Motor neuron (in vitro differentiated cells): Measurements from ENCODE around the gene BRD3. TPM values are rescaled to one million over a fixed set of nuclear protein-coding genes. Genes with fewer than 3 reads are reported as not detected.
A peak's percentile ranks its signal among the peaks of the same experiment; 100 is the strongest.

ENCODE experiments used
- ATAC-seq, 8 experiments: fragments of 200-7000 bp; cut with Tn5 transposase; replicated peaks in 6 of 8; 2 replicates each; pipeline ENCODE4 v1.8.0; 2021; ENCODE audit warnings: mild to moderate bottlenecking in 8 of 8, moderate library complexity in 8 of 8
- H3K27ac ChIP-seq, 2 donors: fragments of 250-450 bp; sonication (Bioruptor Pico); 2 replicates each; pipeline ENCODE4 v1.9.0; 2021; ENCODE audit warnings: antibody characterized with exemption in 2 of 2, mild to moderate bottlenecking in 2 of 2, moderate library complexity in 1 of 2
- H3K4me1 ChIP-seq, 2 donors: fragments of 250-450 bp; sonication (Bioruptor Pico); replicated peaks in 1 of 2; 2 replicates each; pipeline ENCODE4 v1.6.1; 2021; ENCODE audit warnings: antibody characterized with exemption in 2 of 2, mild to moderate bottlenecking in 2 of 2, moderate library complexity in 1 of 2
- H3K4me3 ChIP-seq, 5 donors: fragments of 250-450 bp; sonication (Bioruptor Pico); 2 replicates each; pipeline ENCODE4 v1.9.0; 2021; ENCODE audit warnings: antibody characterized with exemption in 5 of 5, mild to moderate bottlenecking in 5 of 5, moderate library complexity in 4 of 5
- WGBS, 10 experiments: fragments of 450-650 bp; shearing (Covaris generic); methylation state at CpG; one replicate each; pipeline ENCODE4 v1.0.0; 2022; 5-methylcytosine and 5-hydroxymethylcytosine counted together
- in situ Hi-C, 9 experiments: fragments of 400-800 bp; cut with MboI; loops; one replicate each; pipeline ENCODE4 v1.15.0; 2021; ENCODE audit warnings: low sequenced_read_pairs in 9 of 9, low pct_unique_long_range_greater_than_20kb in 2 of 9; ENCODE audit not compliant: unreplicated experiment in 9 of 9
- total RNA-seq, 8 experiments: library from RNA; unstranded; fragments of 300-600 nt; gene quantifications; 2 replicates each; pipeline versions ENCODE4 v1.2.3 to v1.2.4, GENCODE V29; 2022

The BRD3 gene
- total RNA-seq, 8 experiments from 2014 or later, result 6.4 to 36.3 (median 22.5) TPM

DNA sequence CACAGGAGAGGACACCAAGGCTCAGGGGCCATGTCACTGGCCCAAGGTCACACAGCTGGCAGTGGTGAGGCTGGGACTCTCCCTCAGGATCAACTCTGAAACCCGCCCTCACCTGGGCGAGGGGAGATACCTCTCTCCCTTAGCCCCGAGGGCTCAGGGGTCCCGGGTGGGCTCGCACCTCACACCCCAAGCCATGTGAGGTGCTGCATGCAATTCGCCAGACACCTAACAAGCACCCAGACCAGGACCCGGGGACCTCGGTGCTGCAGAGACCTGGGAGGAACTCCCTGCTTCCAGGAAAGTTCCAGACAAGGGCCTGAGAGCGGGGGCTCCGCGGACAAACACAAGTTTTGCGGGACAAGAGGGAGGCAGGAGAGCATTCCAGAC is 19.3 kb downstream of the BRD3 start:
- 80 to 100% (median 100%) methylated on average over 1 to 4 of the region's 12 CpGs; no CpG with 5 or more reads in 5 of the 10 experiments for WGBS, 10 experiments
- ATAC-seq, result no peak
- H3K4me1 ChIP-seq, result no peaks in the 10 kb centered on the region
- in situ Hi-C loops, result no loop called here
- no peak overlapping the region for H3K27ac ChIP-seq
- H3K4me3 ChIP-seq, result no peak overlapping the region

- Histone ChIP-seq H3K4me3 (no peak overlapping the region), H3K4me1 (no peaks in the 10 kb centered on the region), H3K27ac (no peak overlapping the region)
- WGBS, 10 experiments, result 61 to 95% (median 92%) methylated on average over 2 to 23 of the region's 53 CpGs; no CpG with 5 or more reads in 5 of the 10 experiments
- ATAC-seq, result no peak
- in situ Hi-C loops, result no loop called here
These were observed 19.8 kb downstream of the BRD3 start for GRCh38 chr9:134047868-134048581.

DNA sequence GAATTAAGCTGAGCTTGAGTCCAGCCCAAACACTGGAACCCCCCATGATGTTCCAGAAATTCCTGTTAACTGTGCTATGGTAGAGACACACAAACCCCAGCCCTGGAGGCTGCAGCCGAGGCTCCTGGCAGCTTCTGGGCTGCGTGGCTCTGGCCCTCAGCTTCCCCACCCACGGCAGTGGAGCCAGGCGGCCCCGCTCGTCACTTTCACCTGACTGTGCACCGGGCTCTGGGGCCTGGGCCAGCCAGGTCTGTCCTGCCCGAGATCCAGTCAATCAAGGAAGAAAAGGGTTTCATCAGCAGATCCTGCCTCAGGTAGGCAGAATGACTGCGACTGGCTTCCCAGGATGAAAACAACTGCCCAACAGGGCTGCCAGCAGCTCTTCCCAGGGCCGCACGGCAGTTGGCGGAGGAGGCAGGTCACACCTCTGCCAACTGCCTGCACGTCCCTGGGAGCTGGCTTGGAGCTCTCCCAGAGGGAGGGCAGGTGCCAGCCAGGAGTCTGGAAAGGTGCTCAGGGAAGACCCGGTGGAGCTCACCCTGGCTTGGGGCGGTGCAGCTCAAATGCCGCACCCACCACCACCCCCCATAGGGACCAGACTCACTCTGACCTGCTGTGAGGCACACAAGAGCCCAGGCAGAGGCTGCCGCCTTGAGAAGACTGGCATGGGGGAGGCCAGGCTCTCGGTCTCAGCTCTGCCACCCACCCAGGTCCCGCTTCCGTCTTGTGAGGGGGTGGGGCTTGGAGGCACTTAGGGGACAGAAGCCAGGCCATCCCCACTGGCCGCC is 20.7 kb downstream of the BRD3 start:
- ATAC-seq, result no peak
- 89 to 100% (median 94%) methylated on average over 1 to 12 of the region's 21 CpGs; no CpG with 5 or more reads in 4 of the 10 experiments for WGBS, 10 experiments
- in situ Hi-C loops, result no loop called here
- H3K4me3 ChIP-seq, result no peak overlapping the region
- H3K27ac ChIP-seq, result no peak overlapping the region
- H3K4me1 ChIP-seq, result no peaks in the 10 kb centered on the region

GRCh38 chr9:134045841-134046544 is 21.8 kb downstream of the BRD3 start:
- in situ Hi-C loops, result no loop called here
- 80 to 100% (median 96%) methylated on average over 1 to 11 of the region's 26 CpGs; no CpG with 5 or more reads in 5 of the 10 experiments for WGBS, 10 experiments
- Histone ChIP-seq H3K4me3 (no peak overlapping the region), H3K27ac (no peak overlapping the region), H3K4me1 (no peaks in the 10 kb centered on the region)
- no peak for ATAC-seq

DNA sequence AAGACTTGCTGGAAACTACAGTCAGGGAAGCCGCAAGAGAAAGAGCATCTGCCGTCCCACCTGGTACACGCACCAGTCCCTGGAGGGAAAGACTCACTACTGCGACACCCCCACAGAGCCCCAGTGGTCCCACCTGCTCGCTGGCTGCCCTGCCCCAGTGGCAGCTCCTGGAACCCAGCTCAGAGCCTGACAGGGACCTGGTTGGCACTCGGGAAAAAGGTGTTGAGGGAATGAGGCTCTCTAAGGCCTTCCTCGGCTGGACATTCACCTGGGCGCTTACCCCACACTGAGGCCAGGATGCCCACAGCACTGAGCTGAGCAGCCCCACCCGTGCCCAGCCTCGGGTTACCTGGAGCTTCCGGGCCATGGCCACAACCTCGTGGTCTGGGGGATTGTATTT is 22.9 kb downstream of the BRD3 start:
- no peak for ATAC-seq
- Histone ChIP-seq H3K4me1 (no peaks in the 10 kb centered on the region), H3K27ac (no peak overlapping the region), H3K4me3 (no peak overlapping the region)
- 72 to 95% (median 87%) methylated on average over 2 to 4 of the region's 12 CpGs; no CpG with 5 or more reads in 7 of the 10 experiments for WGBS, 10 experiments
- in situ Hi-C loops, result no loop called here

- Histone ChIP-seq H3K27ac (no peak overlapping the region), H3K4me3 (no peak overlapping the region), H3K4me1 (no peaks in the 10 kb centered on the region)
- ATAC-seq, result no peak
- 56 to 100% (median 92%) methylated on average over 1 to 6 of the region's 11 CpGs; no CpG with 5 or more reads in 3 of the 10 experiments for WGBS, 10 experiments
- in situ Hi-C loops, result no loop called here
These were observed 24.3 kb downstream of the BRD3 start for GRCh38 chr9:134043531-134043988.

- Histone ChIP-seq H3K27ac (no peak overlapping the region), H3K4me1 (no peaks in the 10 kb centered on the region), H3K4me3 (no peak overlapping the region)
- WGBS, 10 experiments, result 83 to 100% (median 95%) methylated on average over 1 to 7 of the region's 16 CpGs; no CpG with 5 or more reads in 6 of the 10 experiments
- peak in 1 of 8 experiments; percentile 6 for ATAC-seq
- in situ Hi-C loops, result no loop called here
These were observed 26.2 kb downstream of the BRD3 start for GRCh38 chr9:134041649-134041962.

DNA sequence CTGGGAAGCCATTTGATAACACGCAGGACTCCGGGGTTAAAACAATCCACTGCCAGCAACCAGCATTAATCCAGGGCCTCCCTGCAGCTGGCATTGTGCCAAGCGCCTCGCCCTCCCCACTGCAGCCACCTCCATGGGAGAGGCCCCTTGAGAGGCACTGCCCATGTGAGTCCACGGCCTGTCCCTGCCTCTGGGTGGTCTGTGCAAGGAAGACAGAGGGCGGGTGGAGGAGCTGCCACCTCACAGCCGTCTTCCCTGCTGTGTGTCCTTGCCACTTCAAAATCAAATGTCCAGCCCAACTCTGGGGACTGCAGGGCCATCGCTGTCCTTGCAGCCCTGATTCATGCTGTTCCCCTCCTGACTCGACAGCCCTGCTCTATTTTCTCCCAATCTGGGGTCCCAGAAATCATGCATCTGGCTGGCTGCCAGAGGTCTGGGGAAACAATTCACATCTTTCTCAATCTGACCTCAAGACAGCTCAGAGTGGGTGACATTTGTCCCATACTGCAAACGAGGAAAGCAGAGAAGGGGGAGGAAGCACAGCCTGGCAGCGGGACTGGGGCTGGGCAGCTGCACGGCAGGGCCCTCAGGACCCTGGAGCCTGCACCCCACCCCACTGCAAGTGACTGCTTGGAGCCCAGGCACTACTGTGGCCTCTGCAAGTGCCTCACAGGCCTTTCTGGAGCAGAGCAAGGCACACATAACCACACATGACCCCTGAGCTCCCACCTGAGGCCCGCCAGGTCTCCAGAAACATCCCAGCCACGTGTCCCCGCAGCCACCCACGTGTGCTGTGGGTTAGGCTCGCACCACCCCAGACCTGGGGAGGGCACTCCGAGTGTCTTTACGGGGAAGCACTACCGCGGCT is 26.8 kb downstream of the BRD3 start:
- no peak overlapping the region for H3K27ac ChIP-seq
- peak in 7 of 8 experiments; percentile 20 to 86 (median 50) for ATAC-seq
- H3K4me3 ChIP-seq, result no peak overlapping the region
- H3K4me1 ChIP-seq, result no peaks in the 10 kb centered on the region
- in situ Hi-C loops, result no loop called here
- 40 to 100% (median 94%) methylated on average over 1 to 5 of the region's 21 CpGs; no CpG with 5 or more reads in 2 of the 10 experiments for WGBS, 10 experiments

DNA sequence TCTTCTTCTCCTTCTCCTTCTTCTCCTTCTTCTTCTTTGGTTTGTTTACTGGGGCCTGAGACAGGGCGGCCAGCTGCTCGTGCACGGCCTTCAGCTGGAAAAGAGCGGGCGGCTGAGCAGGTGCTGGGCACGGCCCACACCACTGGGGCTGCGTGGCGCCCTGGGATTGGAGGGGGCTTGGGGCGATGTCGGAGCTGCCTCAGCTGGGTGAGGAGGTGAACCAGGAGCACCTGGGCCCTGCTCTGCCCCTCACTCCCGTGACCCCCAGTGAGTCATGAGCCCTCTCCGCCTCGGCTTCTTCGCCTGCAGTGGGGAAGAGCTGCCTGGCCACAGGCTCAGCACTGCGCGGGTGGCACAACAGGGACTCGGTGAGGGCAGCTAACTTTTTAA is 27.7 kb downstream of the BRD3 start:
- WGBS, 10 experiments, result 0 to 100% (median 100%) methylated on average over 1 to 4 of the region's 17 CpGs; no CpG with 5 or more reads in 5 of the 10 experiments
- peak in 1 of 8 experiments; percentile 14 for ATAC-seq
- Histone ChIP-seq H3K27ac (no peak overlapping the region), H3K4me3 (no peak overlapping the region), H3K4me1 (no peaks in the 10 kb centered on the region)
- in situ Hi-C loops, result no loop called here

DNA sequence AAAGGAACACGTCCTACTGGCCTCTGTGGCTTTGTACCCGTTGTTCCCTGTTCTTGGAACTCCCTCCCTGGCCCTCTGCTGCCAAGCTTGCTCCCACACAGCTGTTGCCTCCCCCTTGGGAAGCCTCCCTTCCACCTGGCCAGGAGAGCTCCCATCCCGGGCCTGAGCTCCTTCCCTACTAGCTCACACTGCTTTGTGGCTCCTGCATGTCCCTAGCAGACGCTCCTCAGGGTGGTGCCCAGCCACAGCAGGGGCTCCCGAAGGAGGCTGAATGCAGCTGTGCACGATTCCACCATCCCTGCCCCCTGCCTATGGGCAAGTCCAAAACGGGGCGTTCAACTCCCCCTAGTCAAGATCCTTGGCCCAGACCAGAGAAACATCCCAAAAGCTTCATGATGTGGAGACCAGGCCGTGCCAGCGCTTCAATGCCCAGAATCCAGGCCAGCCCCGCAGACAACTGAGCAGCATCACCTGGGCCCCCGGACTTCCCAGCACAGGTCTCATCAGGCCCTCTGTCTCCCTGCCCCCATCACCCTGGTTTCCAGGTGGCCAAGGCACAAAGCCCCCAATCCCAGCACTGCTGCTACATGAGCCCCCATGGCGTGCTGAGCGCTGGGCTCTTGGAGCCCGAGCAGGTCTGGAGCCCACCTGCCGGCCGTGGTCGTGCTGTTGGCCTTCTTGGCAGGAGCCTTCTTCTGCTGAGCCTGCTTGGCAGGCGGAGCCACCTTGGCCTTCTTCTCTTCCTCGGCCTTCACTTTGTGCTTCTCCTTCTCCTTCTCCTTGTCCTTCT is 28.2 kb downstream of the BRD3 start:
- no peak overlapping the region for H3K4me3 ChIP-seq
- no peak for ATAC-seq
- 77 to 100% (median 99%) methylated on average over 1 to 8 of the region's 20 CpGs; no CpG with 5 or more reads in 4 of the 10 experiments for WGBS, 10 experiments
- no peaks in the 10 kb centered on the region for H3K4me1 ChIP-seq
- in situ Hi-C loops, result no loop called here
- H3K27ac ChIP-seq, result no peak overlapping the region

GRCh38 chr9:134037641-134038040 is 30.2 kb downstream of the BRD3 start:
- ATAC-seq, result no peak
- in situ Hi-C loops, result no loop called here

DNA sequence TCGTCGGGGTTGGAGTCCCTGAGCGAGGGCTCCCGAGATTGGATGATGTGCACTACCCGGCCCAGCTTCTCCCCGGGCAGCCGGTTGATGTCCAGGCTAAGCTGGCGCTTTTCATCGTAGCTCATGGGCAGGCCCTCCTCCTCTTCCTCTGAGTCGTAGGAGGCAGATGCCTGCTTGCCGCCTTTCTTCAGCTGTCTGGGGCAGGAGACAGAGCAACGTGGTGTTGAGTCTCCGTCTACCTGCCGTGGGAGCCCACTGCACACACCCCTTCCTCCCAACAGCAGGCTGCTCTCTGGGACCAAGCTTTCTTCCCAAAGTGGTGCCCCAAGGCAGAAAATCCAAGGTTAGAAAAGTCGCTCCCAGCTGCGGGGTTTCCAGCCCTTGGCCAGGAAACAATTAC is 31.7 kb downstream of the BRD3 start:
- no peak for ATAC-seq
- peaks cover 1% of the 10 kb centered on the region in 2 donors for H3K4me1 ChIP-seq
- no peak overlapping the region for H3K27ac ChIP-seq
- 90 to 100% (median 97%) methylated on average over 2 to 11 of the region's 16 CpGs; no CpG with 5 or more reads in 3 of the 10 experiments for WGBS, 10 experiments
- H3K4me3 ChIP-seq, result no peak overlapping the region
- in situ Hi-C loops, result no loop called here

More at GRCh38 chr9:134037641-134038040, 30.2 kb downstream of the BRD3 start:
- Histone ChIP-seq H3K4me1 (no peaks in the 10 kb centered on the region), H3K27ac (no peak overlapping the region), H3K4me3 (no peak overlapping the region)
- WGBS, 10 experiments, result 94 to 100% (median 100%) methylated on average over 1 to 2 of the region's 2 CpGs; no CpG with 5 or more reads in 1 of the 10 experiments
